D721Med (cell line): ENCODE results near the gene PHACTR3.

ENCODE experiments used
- DNase-seq: peaks from one replicate; pipeline ENCODE4 v3.0.0; 2011; ENCODE audit warnings: low spot score; ENCODE audit not compliant: insufficient read length
- FAIRE-seq: peaks from 2 replicates; lab custom pipeline; 2011; peaks lifted over from hg19 to GRCh38; lab: Jason Lieb, UNC
- CTCF ChIP-seq: IDR thresholded peaks from 2 replicates; pipeline ENCODE4 v1.5.1; 2012; ENCODE audit warnings: mild to moderate bottlenecking, control low read depth; ENCODE audit not compliant: insufficient read depth; ENCODE audit errors: missing control alignments

Gene PHACTR3

GRCh38 chr20:59636766-59637370 lies 32.5 kb downstream of the PHACTR3 start:
- FAIRE-seq = no peak
- TF ChIP-seq CTCF = no peak
- DNase-seq = no peak

GRCh38 chr20:59640267-59640666 lies 35.9 kb downstream of the PHACTR3 start:
- no peak for TF ChIP-seq CTCF
- FAIRE-seq (no peak), DNase-seq (no peak)

GRCh38 chr20:59643615-59644061 lies 39.3 kb downstream of the PHACTR3 start:
- DNase-seq = no peak
- no peak for TF ChIP-seq CTCF
- no peak for FAIRE-seq

GRCh38 chr20:59644371-59644939 lies 40.1 kb downstream of the PHACTR3 start:
- FAIRE-seq = no peak
- no peak for DNase-seq
- no peak for TF ChIP-seq CTCF

- FAIRE-seq = no peak
- DNase-seq = no peak
- TF ChIP-seq CTCF = no peak
Measured at GRCh38 chr20:59645271-59645670, 40.9 kb downstream of the PHACTR3 start.

GRCh38 chr20:59645761-59646171 lies 41.4 kb downstream of the PHACTR3 start:
- FAIRE-seq (no peak), DNase-seq (no peak)
- TF ChIP-seq CTCF = no peak

GRCh38 chr20:59646487-59646886 lies 42.1 kb downstream of the PHACTR3 start:
- no peak for TF ChIP-seq CTCF
- no peak for FAIRE-seq
- no peak for DNase-seq
